ENCODE data around the gene WDR76.
"Not testable (repeated sequence)": the region's sequence is repeated elsewhere in the genome, so short reads cannot be mapped to it uniquely, and the experiment has no call there.

WDR76 gene

DNA sequence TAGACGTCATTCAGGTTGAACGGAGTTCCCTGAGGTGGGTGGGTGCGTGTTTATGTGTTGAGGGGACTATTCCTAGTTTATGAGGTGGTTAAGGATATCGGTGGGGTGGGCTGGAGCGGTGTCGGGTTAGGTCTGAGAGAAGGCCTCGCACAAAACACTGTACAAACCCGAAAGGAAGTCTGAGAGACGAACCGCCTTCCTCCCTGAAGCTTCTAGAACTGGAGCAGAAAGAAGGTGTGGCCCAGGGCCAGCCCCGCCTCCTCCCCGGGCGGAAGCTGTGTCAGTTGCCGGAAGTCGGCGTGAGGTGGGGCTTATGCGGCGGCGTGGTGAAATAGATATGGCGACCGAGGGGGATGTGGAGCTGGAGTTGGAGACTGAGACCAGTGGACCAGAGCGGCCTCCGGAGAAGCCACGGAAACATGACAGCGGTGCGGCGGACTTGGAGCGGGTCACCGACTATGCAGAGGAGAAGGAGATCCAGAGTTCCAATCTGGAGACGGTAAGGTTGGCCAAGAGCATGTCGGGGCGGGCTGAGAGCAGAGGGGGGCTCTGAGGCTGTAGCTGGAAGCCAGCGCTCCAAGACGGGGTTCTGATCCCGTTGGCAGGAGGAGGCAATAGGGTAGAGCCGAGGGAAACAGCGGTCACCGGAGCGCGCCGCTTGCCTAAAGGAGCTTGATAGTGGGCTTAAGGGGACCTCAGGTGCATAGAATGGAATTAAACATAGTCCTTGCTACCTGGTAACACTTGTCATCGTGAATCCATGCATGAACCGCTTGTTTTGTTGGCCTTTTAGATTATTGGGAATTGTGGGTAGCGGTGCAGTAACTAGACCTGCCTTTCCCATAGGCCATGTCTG, 26.3 kb upstream of the WDR76 start, which contains the start of gene HYPK:
TSS of gene HYPK (plus strand) at position 314 of the 856 bp plus-strand sequence. CDS start at position 338, 24 bp downstream.
- no peak for DNase-seq (ENCODE audit: insufficient read length, low spot score)
- no peak for FAIRE-seq
- TF ChIP-seq, protein P1, sequence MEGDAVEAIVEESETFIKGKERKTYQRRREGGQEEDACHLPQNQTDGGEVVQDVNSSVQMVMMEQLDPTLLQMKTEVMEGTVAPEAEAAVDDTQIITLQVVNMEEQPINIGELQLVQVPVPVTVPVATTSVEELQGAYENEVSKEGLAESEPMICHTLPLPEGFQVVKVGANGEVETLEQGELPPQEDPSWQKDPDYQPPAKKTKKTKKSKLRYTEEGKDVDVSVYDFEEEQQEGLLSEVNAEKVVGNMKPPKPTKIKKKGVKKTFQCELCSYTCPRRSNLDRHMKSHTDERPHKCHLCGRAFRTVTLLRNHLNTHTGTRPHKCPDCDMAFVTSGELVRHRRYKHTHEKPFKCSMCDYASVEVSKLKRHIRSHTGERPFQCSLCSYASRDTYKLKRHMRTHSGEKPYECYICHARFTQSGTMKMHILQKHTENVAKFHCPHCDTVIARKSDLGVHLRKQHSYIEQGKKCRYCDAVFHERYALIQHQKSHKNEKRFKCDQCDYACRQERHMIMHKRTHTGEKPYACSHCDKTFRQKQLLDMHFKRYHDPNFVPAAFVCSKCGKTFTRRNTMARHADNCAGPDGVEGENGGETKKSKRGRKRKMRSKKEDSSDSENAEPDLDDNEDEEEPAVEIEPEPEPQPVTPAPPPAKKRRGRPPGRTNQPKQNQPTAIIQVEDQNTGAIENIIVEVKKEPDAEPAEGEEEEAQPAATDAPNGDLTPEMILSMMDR (IDR thresholded peaks at IDR 0.05; ENCODE audit: insufficient read depth, missing control alignments), result no peak

DNA sequence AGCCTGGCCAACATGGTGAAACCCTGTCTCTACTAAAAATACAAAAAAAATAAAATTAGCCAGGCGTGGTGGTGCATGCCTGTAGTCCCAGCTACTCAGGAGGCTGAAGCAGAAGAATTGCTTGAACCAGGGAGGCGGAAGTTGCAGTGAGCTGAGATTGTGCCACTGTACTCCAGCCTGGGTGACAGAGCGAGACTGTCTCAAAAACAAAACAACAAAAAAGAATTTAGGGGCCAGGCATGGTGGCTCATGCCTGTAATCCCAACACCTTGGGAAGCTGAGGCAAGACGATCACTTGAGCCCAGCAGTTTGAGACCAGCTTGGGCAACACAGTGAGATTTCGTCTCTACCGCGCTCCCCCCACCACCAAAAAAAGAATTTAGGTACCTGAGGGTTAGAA, 24.1 kb upstream of the WDR76 start:
- FAIRE-seq; DNase-seq (ENCODE audit: insufficient read length, low spot score): not testable (repeated sequence)

DNA sequence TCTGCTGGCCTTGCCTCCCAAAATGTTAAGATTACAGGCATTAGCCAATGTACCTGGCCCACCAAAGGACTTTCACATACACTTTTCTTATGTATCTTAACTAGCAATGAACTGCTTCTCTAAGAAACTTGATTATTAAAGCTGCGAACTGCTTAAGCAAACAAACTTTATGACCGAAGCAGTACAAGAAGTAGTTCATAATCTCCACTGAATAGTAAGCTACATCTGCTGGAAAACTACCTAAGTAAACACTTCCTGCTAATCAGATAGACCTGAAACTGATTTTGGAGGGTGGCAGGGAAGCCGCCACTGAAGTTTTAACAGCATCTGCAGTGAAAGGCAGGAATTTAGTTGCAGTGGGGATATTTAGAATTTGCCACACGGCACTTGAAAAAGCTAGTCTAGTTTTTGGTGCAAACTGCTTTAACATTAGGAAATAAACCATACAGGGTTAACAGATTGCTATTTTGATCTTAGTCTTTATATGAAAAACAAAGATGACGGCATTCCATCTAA, 18.3 kb upstream of the WDR76 start:
- no peak for FAIRE-seq
- TF ChIP-seq, protein P1 (IDR thresholded peaks at IDR 0.05; ENCODE audit: insufficient read depth, missing control alignments), result no peak
- DNase-seq (ENCODE audit: insufficient read length, low spot score), result no peak

DNA sequence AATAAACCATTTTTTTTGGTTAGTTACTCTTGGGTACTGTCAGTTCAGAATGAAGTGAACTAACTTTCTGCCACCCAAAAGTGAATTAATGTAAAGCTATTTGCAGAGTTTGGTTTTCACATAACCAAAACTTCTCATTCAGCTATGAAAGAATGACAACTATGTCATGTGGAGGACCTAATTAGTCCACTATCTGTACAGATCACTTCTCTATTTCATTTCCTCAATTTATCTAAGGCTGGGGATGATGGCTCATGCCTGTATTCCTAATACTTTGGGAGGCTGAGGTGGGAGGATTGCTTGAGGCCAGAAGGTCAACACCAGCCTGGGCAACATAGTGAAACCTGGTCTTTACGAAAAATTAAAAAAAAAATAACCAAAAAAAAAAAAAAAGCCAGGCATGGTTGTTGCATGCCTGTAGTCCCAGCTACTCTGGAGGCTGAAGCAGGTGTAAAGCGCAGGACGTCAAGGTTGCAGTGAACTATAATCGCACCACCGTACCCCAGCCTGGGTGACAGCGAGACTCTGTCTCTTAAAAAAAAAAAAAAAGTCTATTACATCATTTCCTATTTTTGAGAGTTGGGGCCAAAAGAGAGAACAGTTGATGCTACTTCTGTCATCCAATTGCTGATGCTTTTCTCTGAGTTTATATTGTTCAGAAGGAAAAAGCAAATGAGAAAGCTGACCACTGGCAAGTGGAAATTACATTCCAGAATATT, 17.7 kb upstream of the WDR76 start:
- FAIRE-seq, result no peak
- DNase-seq (ENCODE audit: insufficient read length, low spot score), result no peak
- TF ChIP-seq, protein P1 (IDR thresholded peaks at IDR 0.05; ENCODE audit: insufficient read depth, missing control alignments), result no peak

DNA sequence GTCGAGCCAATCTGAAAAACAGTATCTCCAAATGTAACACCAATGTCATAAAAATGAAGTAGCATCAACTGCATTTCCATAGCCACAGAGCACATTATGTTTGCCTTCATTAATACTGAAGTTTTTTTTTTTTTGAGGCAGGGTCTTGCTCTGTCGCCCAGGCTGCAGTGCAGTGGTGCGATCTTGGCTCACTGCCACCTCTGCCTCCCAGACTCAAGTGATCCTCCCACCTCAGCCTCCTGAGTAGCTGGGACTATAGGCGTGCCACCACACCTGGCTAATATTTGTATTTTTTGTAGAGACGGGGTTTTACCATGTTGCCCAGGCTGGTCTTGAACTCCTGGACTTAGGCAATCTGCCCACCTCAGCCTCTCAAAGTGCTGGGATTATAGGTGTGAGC, 11.7 kb upstream of the WDR76 start:
- FAIRE-seq, result not testable (repeated sequence)

DNA sequence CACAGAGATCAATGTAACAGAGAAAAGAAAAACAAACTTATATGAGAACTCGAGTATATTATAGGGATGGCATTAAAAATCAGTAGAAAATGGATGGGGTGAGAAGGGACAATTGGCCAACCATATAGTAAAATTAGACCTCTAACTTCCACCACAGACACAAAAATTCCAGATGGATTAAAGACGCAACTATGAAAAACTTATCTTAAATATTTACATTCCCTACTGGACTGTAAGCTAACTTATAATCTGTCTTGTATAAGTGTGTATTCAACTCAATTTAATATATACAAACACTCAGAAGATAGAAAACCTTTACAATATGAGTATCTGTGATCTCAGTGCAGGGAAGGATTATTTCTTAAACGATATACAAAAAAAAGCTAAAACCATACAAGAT, 5.3 kb upstream of the WDR76 start:
- no peak for DNase-seq (ENCODE audit: insufficient read length, low spot score)
- FAIRE-seq, result no peak
- TF ChIP-seq, protein P1 (IDR thresholded peaks at IDR 0.05; ENCODE audit: insufficient read depth, missing control alignments), result no peak

More for the DNA sequence above, 11.7 kb upstream of the WDR76 start:
- not testable (repeated sequence) for DNase-seq (ENCODE audit: insufficient read length, low spot score)

DNA sequence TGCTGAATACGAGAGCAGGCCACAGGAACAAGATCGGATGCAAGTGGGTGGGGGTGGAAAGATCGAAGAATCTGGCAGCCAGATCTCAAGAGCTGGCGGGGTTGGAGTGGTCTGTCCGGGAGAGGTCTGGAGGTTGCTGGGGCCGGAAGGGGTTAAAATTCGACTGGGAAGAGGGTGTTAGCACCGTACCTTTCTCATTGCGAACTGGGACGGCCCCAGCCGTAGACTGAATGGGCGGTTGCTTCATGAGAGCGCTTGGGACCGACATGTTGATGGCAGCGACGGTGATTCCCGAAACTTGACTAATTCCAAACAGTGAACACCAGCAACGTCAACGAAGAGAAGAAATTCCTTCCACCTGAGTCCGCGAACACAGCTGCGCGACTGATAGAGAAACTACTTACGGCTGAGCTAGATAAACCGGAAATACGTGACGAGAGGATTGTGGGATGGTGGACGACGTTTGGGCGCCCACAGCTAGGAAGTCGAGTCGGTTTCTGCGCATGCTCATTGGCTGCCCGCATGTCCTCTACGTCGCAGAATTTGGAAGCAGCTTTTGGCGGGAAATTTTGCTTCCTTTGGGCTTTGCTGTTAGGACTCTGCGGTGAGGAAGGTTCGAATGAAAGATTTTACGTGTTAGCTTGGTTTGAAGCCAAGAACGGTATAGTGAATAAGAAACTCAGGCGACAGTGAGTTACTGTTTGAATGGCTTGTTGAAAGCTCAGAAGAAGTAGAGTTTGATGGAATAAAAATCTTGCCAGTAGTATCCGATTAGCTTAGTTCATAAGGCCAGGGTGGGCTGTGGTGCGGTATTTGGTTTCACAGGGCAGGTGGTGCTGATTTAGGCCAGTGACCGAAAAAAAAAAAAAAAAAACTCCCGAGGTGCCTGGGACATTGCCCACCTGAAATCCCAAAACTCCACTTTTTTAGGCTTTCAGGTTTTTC, 2.2 kb upstream of the WDR76 start, which contains the start of gene MFAP1:
TSS of gene MFAP1 (minus strand) at position 389 of the 945 bp plus-strand sequence. CDS start at position 268, 121 bp downstream.
- TF ChIP-seq, protein P1 (IDR thresholded peaks at IDR 0.05; ENCODE audit: insufficient read depth, missing control alignments), result no peak
- FAIRE-seq (peak; percentile 84), DNase-seq (ENCODE audit: insufficient read length, low spot score) (peak; percentile 73)

DNA sequence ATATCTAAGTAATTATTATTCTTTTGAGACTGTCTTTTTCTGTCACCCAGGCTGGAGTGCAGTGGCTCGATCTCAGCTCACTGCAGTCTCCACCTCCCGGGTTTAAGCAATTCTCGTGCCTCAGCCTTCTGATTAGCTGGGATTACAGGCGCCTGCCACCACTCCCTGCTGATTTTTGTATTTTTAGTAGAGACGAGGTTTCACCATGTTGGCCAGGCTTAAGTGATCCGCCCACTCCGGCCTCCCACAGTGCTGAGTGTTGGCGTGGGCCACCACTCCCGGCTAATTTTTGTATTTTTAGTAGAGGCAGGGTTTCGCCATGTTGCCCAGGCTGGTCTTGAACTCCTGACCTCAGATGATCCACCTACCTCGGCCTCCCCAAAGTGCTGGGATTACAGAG, 1.5 kb upstream of the WDR76 start:
- DNase-seq (ENCODE audit: insufficient read length, low spot score); FAIRE-seq: not testable (repeated sequence)
